ENCODE results near the gene SIVA1.

GRCh38 chr14:104783484-104784217 is 30.7 kb downstream of the SIVA1 start:
- TF ChIP-seq CREB1 (CRISPR knock-in tag; IDR thresholded peaks at IDR 0.05) (no peak), NR3C1 (CRISPR knock-in tag; conservative IDR thresholded peaks at IDR 0.05; ENCODE audit: low read depth) (no peak), MAX (CRISPR knock-in tag; IDR thresholded peaks at IDR 0.05) (no peak)
